Effector CD4-positive, alpha-beta T cell (primary cell): ENCODE measurements around the gene PADI2.
A peak's percentile ranks its signal among the peaks of the same experiment; 100 is the strongest.

ENCODE experiments used
- DNase-seq: peaks from one replicate; pipeline ENCODE4 v3.0.0-alpha.2; 2020

Gene PADI2

GRCh38 chr1:17137441-17137840 lies 18.2 kb upstream of the PADI2 start:
- DNase-seq, result no peak

- no peak for DNase-seq
Measured at GRCh38 chr1:17136936-17137335, 17.7 kb upstream of the PADI2 start.

GRCh38 chr1:17136145-17136544 lies 16.9 kb upstream of the PADI2 start:
- DNase-seq, result no peak

- DNase-seq, result no peak
Measured at GRCh38 chr1:17135530-17135929, 16.3 kb upstream of the PADI2 start.

DNA sequence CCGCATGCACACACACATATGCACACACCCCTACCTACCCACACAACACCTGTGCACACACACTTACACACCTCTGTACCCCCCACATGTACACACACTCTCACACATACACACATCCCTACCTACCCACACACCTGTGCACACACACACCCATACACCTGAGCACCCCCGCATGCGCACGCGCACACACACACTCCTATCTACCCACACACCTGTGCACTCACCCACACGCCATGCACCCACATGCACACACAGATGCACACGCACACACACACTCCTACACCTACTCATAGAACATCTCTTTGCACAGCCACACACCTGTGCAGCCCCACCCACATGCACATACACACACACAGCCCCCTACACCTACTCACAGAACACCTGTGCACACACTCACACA lies 15.5 kb upstream of the PADI2 start:
- DNase-seq, result no peak

- no peak for DNase-seq
Measured at GRCh38 chr1:17134034-17134433, 14.8 kb upstream of the PADI2 start.

- no peak for DNase-seq
Measured at GRCh38 chr1:17130138-17130635, 10.9 kb upstream of the PADI2 start.

GRCh38 chr1:17128361-17128760 lies 9.1 kb upstream of the PADI2 start:
- no peak for DNase-seq

- DNase-seq, result peak; percentile 81
Measured at GRCh38 chr1:17125756-17126237, 6.5 kb upstream of the PADI2 start.

GRCh38 chr1:17123196-17124045 lies 4.2 kb upstream of the PADI2 start:
- no peak for DNase-seq

- DNase-seq, result no peak
Measured at GRCh38 chr1:17122521-17123164, 3.4 kb upstream of the PADI2 start.

- DNase-seq, result no peak
Measured at GRCh38 chr1:17121881-17122280, 2.6 kb upstream of the PADI2 start.

DNA sequence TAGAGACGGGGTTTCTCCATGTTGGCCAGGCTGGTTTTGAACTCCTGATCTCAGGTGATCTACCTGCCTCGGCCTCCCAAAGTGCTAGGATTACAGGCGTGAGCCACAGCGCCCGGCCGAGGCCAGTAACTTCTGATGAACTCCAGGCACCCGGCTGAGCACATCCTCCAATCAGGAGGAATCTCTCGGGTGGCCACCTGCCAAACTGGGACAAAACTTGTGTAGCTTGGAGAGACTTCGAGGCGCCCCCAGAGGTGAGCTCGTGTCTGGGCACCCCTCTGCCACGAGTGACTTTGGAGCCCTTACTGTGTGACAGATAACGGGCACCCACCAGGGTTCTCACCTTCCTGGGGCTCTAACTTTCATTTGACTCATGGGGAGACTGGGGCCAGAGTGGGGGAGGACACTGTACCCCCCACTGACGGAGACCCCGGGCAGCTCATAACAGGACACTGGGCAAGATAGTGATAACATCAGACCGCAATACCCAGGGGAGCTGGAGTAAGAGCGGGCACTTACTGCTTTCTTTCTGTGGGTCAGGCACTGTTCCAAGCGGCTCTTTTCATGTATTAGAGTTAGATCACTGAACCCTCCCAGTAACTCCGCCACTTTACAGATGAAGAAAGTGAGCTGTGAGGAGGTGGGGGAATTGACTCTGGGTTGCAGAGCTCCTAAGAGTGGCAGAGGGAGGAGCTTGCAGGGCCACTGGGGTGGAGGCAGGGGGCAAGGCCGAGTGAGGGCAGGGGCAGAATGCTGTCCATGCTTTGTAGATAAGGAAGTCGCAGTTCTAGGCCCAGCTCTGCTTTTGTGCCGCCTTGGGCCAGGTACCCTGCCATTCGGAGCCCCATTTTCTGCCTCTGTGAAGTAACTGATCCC lies 1.9 kb upstream of the PADI2 start:
- DNase-seq, result no peak

GRCh38 chr1:17120481-17120877 lies 1.2 kb upstream of the PADI2 start:
- DNase-seq, result no peak

GRCh38 chr1:17119773-17120480 lies 676 bp upstream of the PADI2 start:
- no peak for DNase-seq

DNA sequence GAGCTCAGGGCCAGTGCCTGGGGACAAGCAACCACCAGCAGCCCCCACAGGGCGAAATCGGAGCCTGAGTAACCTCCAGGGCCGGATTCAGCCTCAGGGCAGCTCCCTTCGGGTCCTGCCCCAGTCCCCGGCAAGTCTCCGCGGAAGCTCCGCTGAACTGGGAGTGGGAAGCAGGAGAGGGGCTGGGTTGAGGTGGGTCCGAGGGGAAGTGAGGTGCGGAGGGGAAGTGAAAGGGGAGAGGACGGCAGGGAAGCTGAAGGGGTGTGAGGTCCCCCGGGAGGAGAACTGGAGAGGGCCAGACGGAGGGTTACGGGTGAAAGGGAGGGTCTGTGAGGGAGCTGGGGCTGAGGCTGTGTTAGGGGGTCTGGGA lies 560 bp downstream of the PADI2 start:
- no peak for DNase-seq

GRCh38 chr1:17118268-17118667 lies 983 bp downstream of the PADI2 start:
- DNase-seq, result no peak

GRCh38 chr1:17117451-17118265 lies 1.6 kb downstream of the PADI2 start:
- DNase-seq, result no peak

- DNase-seq, result no peak
Measured at GRCh38 chr1:17116643-17117042, 2.6 kb downstream of the PADI2 start.

DNA sequence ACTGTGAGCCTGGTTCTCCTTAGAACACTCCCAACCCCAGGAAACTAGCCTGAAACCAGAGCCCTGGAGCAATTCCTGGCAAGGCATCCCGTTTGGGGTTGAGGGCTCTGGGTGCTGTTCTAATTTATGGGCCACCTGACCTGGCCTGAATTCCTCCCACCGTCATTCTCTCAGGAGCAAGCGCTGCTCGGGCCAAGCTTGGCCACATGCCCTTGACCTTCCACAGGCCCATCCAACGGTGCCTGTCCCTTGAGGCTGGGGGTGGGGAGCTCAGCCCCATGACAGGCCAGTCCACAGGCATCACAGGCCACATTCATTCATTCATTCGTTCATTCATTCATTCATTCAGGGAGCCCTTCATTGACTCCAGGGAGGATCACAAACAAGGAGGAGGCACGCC lies 5.3 kb downstream of the PADI2 start:
- DNase-seq, result no peak

DNA sequence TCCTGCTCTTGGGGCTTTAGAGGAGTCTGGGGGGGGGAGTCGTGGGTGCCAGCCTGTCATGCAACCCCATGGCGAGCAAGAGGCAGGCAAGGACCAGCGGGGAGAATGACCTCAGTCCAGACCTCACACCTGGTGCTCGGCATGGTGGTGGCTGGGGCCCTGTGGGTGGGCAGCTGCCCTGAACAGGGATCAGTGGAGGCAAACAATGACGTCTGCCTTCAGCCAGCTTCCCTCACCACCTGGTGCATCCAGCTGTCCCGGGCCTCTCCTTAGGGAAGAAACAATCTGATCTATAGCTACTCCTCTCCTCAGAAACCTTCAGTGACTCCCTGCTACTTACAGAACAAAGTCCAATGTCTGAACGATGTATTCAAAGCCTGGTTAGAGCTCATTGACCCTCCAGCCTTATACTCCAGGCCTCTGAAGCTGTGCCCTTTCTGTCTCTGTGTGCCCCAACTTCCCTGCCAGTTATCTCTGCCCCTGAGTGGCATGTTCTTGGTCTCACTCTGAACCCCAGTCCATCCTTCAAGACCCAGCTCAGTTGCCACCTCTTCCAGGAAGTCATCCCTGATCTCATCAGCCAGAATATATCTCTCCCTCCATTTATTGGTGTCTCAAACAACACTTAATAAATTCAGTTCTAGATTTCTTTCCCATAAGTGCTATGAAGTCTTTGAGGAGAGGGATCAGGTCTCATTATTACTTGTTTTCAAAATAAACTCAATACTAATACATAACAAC lies 6.6 kb downstream of the PADI2 start:
- no peak for DNase-seq
